H9 (cell line): ENCODE results near the gene ALCAM. TPM values are rescaled to one million over a fixed set of nuclear protein-coding genes. Genes with fewer than 3 reads are reported as not detected.
A peak's percentile ranks its signal among the peaks of the same experiment; 100 is the strongest.

ENCODE experiments used
- DNase-seq: peaks from one replicate; pipeline ENCODE4 v3.0.0-alpha.2; 2017
- H2AFZ ChIP-seq: one replicate; pipeline ENCODE4 v1.6.1; 2013; ENCODE audit warnings: mild to moderate bottlenecking, low read length, control low read depth, moderate library complexity
- H2AK5ac ChIP-seq: 2 replicates; pipeline ENCODE4 v1.6.1; 2013; ENCODE audit warnings: low read length, control low read depth, mixed read lengths; ENCODE audit not compliant: insufficient read length
- H2BK120ac ChIP-seq: one replicate; pipeline ENCODE4 v1.6.1; 2013; ENCODE audit warnings: low read depth, mild to moderate bottlenecking, low read length, control low read depth, inconsistent platforms; ENCODE audit not compliant: poor library complexity, severe bottlenecking
- H2BK12ac ChIP-seq: 2 replicates; pipeline ENCODE4 v1.6.1; 2013; ENCODE audit warnings: low read length, control low read depth, mixed read lengths, low read depth; ENCODE audit not compliant: insufficient read length
- H2BK15ac ChIP-seq: 2 replicates; pipeline ENCODE4 v1.6.1; 2013; ENCODE audit warnings: low read depth, low read length, control low read depth
- H2BK20ac ChIP-seq: one replicate; pipeline ENCODE4 v1.6.1; 2013; ENCODE audit warnings: low read depth, mild to moderate bottlenecking, low read length, control low read depth, inconsistent platforms; ENCODE audit not compliant: poor library complexity, severe bottlenecking
- H2BK5ac ChIP-seq: 2 replicates; pipeline ENCODE4 v1.6.1; 2013; ENCODE audit warnings: low read length, control low read depth, mixed read lengths; ENCODE audit not compliant: insufficient read length
- H3K14ac ChIP-seq: 2 replicates; pipeline ENCODE4 v1.6.1; 2013; ENCODE audit warnings: low read length, control low read depth; ENCODE audit not compliant: insufficient read depth
- H3K18ac ChIP-seq: 2 replicates; pipeline ENCODE4 v1.6.1; 2013; ENCODE audit warnings: low read depth, mild to moderate bottlenecking, mixed read lengths, low read length, control low read depth; ENCODE audit not compliant: insufficient read length
- H3K23ac ChIP-seq: 2 replicates; pipeline ENCODE4 v1.6.1; 2013; ENCODE audit warnings: low read length, control low read depth, mixed read lengths, low read depth; ENCODE audit not compliant: insufficient read length
- H3K23me2 ChIP-seq: 2 replicates; pipeline ENCODE4 v1.6.1; 2013; ENCODE audit warnings: low read depth, mild to moderate bottlenecking, mixed read lengths, low read length, control low read depth; ENCODE audit not compliant: insufficient read length, poor library complexity, severe bottlenecking
- H3K27ac ChIP-seq: 2 replicates; pipeline ENCODE4 v1.5.1; 2013; ENCODE audit warnings: low read length, control low read depth, mixed read lengths, low read depth; ENCODE audit not compliant: insufficient read length
- H3K27me3 ChIP-seq: 2 replicates; pipeline ENCODE4 v1.6.1; 2013; ENCODE audit warnings: low read length, control low read depth, inconsistent platforms; ENCODE audit not compliant: insufficient read depth
- H3K4ac ChIP-seq: 2 replicates; pipeline ENCODE4 v1.6.1; 2013; ENCODE audit warnings: low read depth, mild to moderate bottlenecking, control low read depth, inconsistent platforms, low read length, moderate library complexity
- H3K4me1 ChIP-seq: 2 replicates; pipeline ENCODE4 v1.6.1; 2013; ENCODE audit warnings: low read length, control low read depth, inconsistent platforms; ENCODE audit not compliant: insufficient read depth
- H3K4me2 ChIP-seq: 2 replicates; pipeline ENCODE4 v1.6.1; 2013; ENCODE audit warnings: low read length, control low read depth, mixed read lengths; ENCODE audit not compliant: insufficient read length, insufficient read depth
- H3K56ac ChIP-seq: 2 replicates; pipeline ENCODE4 v1.6.1; 2013; ENCODE audit warnings: low read depth, mild to moderate bottlenecking, mixed read lengths, low read length, control low read depth; ENCODE audit not compliant: insufficient read length
- H3K79me1 ChIP-seq: 2 replicates; pipeline ENCODE4 v1.6.1; 2013; ENCODE audit warnings: low read depth, mild to moderate bottlenecking, moderate library complexity, low read length, control low read depth, inconsistent platforms; ENCODE audit not compliant: insufficient read depth, poor library complexity, severe bottlenecking
- H3K79me2 ChIP-seq: 2 replicates; pipeline ENCODE4 v1.6.1; 2013; ENCODE audit warnings: low read length, control low read depth, inconsistent platforms; ENCODE audit not compliant: insufficient read depth
- H3K9ac ChIP-seq: 2 replicates; pipeline ENCODE4 v1.6.1; 2013; ENCODE audit warnings: low read length, control low read depth, mixed read lengths; ENCODE audit not compliant: insufficient read length; ENCODE audit errors: extremely low read depth
- H3K9me3 ChIP-seq: one replicate; pipeline ENCODE4 v1.6.1; 2013; ENCODE audit warnings: low read depth, low read length, inconsistent platforms; ENCODE audit not compliant: control insufficient read depth
- H3T11ph ChIP-seq: one replicate; pipeline ENCODE4 v1.6.1; 2013; ENCODE audit warnings: mild to moderate bottlenecking, low read length, control low read depth, inconsistent platforms
- H4K20me1 ChIP-seq: one replicate; pipeline ENCODE4 v1.6.1; 2013; ENCODE audit not compliant: control insufficient read depth, insufficient read length, insufficient read depth
- H4K5ac ChIP-seq: 2 replicates; pipeline ENCODE4 v1.6.1; 2013; ENCODE audit warnings: low read depth, mild to moderate bottlenecking, mixed read lengths, low read length, control low read depth; ENCODE audit not compliant: insufficient read length
- H4K8ac ChIP-seq: replicated peaks from 2 replicates; pipeline ENCODE4 v1.6.1; 2013; ENCODE audit warnings: low read length, control low read depth, mixed read lengths, low read depth; ENCODE audit not compliant: insufficient read length
- H4K91ac ChIP-seq: 2 replicates; pipeline ENCODE4 v1.6.1; 2013; ENCODE audit warnings: low read depth, mild to moderate bottlenecking, moderate library complexity, mixed read lengths, low read length, control low read depth; ENCODE audit not compliant: insufficient read length
- H3K27ac Mint-ChIP-seq, 3 experiments: 2 replicates in 2 of 3; 3 replicates in 1 of 3; pipeline ENCODE4 v1.8.0; 2020 to 2021; ENCODE audit warnings: mixed read lengths in 3 of 3, mild to moderate bottlenecking in 1 of 3, moderate library complexity in 1 of 3
- H3K27me3 Mint-ChIP-seq: 2 replicates; pipeline ENCODE4 v1.8.0; 2021; ENCODE audit warnings: low read depth, mild to moderate bottlenecking, moderate library complexity, mixed read lengths
- H3K36me3 Mint-ChIP-seq, 3 experiments: 2 replicates in 2 of 3; 3 replicates in 1 of 3; pipeline ENCODE4 v1.8.0; 2020 to 2021; ENCODE audit warnings: low read depth in 3 of 3, mixed read lengths in 3 of 3; ENCODE audit not compliant: insufficient read depth in 1 of 3
- H3K4me1 Mint-ChIP-seq, 2 experiments: 2 replicates each; pipeline ENCODE4 v1.8.0; 2020; ENCODE audit warnings: mixed read lengths in 2 of 2
- H3K4me3 Mint-ChIP-seq, 2 experiments: 2 replicates in 1 of 2; 3 replicates in 1 of 2; pipeline ENCODE4 v1.8.0; 2020 to 2021; ENCODE audit warnings: mild to moderate bottlenecking in 2 of 2, mixed read lengths in 2 of 2, moderate library complexity in 1 of 2
- H3K9me3 Mint-ChIP-seq, 2 experiments: 2 replicates in 1 of 2; 3 replicates in 1 of 2; pipeline ENCODE4 v1.8.0; 2020; ENCODE audit warnings: mild to moderate bottlenecking in 2 of 2, mixed read lengths in 2 of 2, moderate library complexity in 1 of 2
- CTCF ChIP-seq: fragments of 200-600 bp; sonication (generic); conservative IDR thresholded peaks from 3 replicates; pipeline ENCODE4 v1.8.0; 2021; ENCODE audit warnings: antibody characterized with exemption, mild to moderate bottlenecking
- WGBS: extraction: QIAGEN DNeasy Blood & Tissue Kit; methylation state at CpG from one replicate; pipeline ENCODE4 v1.1.7; 2013; ENCODE audit warnings: missing lambda C conversion rate, low lambda C conversion rate, mixed read lengths; ENCODE audit not compliant: insufficient read length; ENCODE audit errors: extremely low coverage; 5-methylcytosine and 5-hydroxymethylcytosine counted together
- total RNA-seq: library from RNA; stranded (reverse); gene quantifications from 2 replicates; pipeline ENCODE4 v1.2.1, GENCODE V29; 2021

Gene ALCAM
- total RNA-seq, 1 experiment from 2014 or later: 43.7 TPM

- no peak overlapping the region for H2BK5ac ChIP-seq
- Mint-ChIP-seq H3K36me3 (no peaks in the 10 kb centered on the region; a peak in 1 of 7 replicates), H3K9me3 (no peaks in the 10 kb centered on the region), H3K4me3 (no peak overlapping the region), H3K27ac (peak overlapping the region in 1 of 3 experiments; percentile 25; a peak in 2 of 7 replicates), H3K27me3 (no peaks in the 10 kb centered on the region), H3K4me1 (peaks cover 21 to 33% of the 10 kb centered on the region in 2 experiments)
- DNase-seq: no peak
- H2BK12ac ChIP-seq: no peak overlapping the region
- no peak overlapping the region for H3K27ac ChIP-seq
- H3K18ac ChIP-seq: no peak overlapping the region
- H2BK15ac ChIP-seq: no peak overlapping the region
- no peaks in the 10 kb centered on the region for H3K79me2 ChIP-seq
- H3K4me1 ChIP-seq: peaks cover 5% of the 10 kb centered on the region; the same call in 1 of the 2 replicates
- TF ChIP-seq CTCF: no peak
- no peak overlapping the region for H2AK5ac ChIP-seq
- no peak overlapping the region for H4K5ac ChIP-seq
- H3K4ac ChIP-seq: no peak overlapping the region
- H3K23ac ChIP-seq: no peak overlapping the region
- no peaks in the 10 kb centered on the region for H3K9me3 ChIP-seq
- no peak overlapping the region for H2BK120ac ChIP-seq
- no peaks in the 10 kb centered on the region for H3K23me2 ChIP-seq
- no peak overlapping the region for H4K8ac ChIP-seq
- no peaks in the 10 kb centered on the region for H3K27me3 ChIP-seq
- no peak overlapping the region for H3K56ac ChIP-seq
- no peaks in the 10 kb centered on the region for H4K20me1 ChIP-seq
- no peak overlapping the region for H3K4me2 ChIP-seq
- H2BK20ac ChIP-seq: no peak overlapping the region
- no peak overlapping the region for H2AFZ ChIP-seq
- H4K91ac ChIP-seq: no peak overlapping the region
- H3T11ph ChIP-seq: no peak overlapping the region
- 100% methylated on average over 1 of the region's 1 CpG for whole genome bisulfite sequencing
- H3K14ac ChIP-seq: no peak overlapping the region
- no peak overlapping the region for H3K9ac ChIP-seq
- H3K79me1 ChIP-seq: no peaks in the 10 kb centered on the region
Measured at GRCh38 chr3:105499961-105500360, 133.3 kb downstream of the ALCAM start.
